Stimulated activated CD8-positive, alpha-beta memory T cell treated with anti-CD3 and anti-CD28 coated beads, Interleukin-12 subunit alpha, Interleukin-12 subunit beta, amount 100 ng/mL, for 24 hours (primary cell): Measurements from ENCODE around the gene COG7.
"Not testable (repeated sequence)": the region's sequence is repeated elsewhere in the genome, so short reads cannot be mapped to it uniquely, and the experiment has no call there.

Experiments
- DNase-seq: peaks from one replicate; pipeline ENCODE4 v3.0.0-alpha.2; 2020; ENCODE audit errors: extremely low read depth

Gene COG7

DNA sequence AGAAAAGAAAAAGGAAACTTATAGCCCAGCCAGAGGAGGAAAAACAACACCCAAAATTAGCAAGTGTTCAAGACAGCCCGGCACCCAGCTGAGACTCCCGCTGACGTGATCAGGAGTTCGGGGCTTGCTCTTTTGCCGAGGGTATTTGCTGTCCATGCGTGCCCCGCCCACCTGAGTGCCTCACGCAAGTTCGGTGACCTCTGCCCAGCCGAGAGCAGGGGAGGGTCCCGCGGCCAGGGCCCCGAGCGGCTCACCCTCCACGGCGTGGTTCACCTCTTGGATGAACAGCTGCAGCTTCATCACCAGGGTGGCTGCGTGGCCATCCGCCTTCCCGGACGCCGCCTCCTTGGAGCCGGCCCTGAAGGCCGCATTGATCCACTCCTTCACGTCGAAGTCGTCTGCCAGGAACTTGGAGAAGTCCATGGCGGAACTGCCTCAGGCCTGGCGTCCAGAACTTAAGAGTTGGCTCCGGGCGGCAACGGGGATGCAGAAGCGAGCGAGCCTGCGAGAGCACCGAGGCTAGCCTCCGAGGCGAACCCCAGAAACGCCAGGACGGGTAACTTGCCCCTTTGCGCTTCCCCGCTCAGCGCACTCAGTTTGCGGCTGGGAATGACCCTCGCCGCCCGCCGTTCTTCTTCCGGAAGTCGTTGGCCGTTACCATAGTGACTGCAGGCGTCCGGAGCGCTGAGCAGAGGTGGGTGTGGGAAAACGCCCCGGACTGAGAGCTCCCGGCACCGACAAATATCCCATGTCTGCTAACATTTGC, at the start of gene COG7:
COG7 (minus strand) TSS at position 618 of the 766 bp plus-strand sequence; CDS start at position 423, 195 bp downstream.
- peak; percentile 66 for DNase-seq

DNA sequence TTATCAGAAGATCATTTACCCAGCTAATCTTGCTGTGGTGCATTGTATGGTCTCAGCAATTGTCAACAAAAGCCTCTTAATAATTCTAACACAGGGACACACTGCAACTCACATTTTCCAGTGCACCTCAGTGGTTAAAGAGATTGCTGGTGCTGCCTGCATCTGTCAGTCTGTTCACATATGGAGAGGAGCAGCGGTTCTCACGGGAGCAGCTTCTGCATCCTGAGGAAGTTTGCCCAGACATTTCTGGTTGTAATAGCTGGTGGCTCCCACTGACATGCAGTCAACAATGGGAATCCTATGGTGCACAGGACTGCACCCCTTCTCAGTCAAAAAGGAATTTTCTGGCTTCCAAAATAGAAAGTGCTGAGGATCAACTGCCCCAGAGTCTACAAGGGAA, 49.5 kb upstream of the COG7 start:
- no peak for DNase-seq

DNA sequence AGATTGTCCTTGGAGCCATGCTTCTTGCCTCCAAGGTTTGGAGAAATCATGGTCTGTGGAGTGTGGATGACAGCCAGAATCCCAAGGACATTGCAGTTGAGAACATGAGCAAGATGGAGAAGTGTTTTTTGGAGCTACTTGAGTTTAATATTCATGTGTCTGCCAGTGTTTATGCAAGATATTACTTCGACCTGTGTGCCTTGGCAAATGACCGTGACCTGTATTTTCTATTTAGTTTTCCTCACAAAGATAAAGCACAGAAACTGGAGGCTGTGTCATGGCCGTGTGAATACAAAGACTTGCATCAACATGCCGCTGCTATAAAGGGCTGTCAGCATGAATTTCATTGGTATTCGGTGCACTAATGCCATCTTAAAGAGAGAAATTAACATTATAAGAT, 48.3 kb upstream of the COG7 start:
- no peak for DNase-seq

DNA sequence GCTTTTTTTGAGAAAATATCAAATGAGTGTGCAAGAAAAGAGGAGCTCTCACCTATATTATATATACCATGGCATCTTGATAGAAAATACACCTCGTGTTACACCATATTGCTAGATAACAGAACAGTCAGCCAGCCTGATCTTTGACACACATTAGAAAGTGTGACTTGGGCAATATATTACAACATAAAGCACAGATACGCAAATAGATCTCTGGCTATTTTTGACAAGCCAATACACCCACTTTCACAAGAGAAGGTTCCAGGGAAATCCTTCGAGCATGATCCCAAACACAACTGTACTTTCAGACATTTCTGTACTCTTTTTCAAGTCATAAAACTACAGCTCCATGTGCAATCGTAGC, 47.9 kb upstream of the COG7 start:
- DNase-seq: no peak

DNA sequence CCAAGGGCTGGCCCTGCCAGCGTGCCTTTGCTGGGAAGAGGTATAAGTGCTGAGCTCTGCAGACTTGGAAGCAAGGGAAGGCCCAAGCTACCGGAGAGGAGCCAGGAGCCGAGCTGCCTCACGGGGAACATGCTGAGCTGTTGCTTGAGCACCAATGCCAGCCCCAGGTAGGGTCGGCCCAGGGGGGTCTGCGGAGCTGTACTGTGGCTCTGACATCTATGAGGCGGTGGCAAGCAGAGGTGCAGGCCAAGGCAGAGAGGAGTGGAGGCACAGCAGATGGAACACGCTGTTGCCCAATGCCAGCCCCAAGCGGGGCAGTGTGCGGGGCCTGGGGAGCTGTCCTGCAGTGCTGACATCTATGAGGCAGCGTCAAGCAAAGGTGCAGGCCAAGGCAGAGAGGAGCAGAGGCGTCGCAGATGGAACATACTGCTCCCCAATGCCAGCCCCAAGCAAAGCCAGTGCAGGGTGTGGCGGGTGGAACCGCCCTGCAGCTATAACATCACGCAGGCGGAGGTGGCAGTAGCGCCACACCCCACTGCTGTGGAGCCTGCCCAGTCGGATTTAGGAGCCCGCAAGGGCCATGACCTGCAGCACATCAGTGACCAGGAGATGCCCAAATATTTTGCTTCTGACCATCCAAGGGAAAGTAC, 47.3 kb upstream of the COG7 start:
- no peak for DNase-seq

DNA sequence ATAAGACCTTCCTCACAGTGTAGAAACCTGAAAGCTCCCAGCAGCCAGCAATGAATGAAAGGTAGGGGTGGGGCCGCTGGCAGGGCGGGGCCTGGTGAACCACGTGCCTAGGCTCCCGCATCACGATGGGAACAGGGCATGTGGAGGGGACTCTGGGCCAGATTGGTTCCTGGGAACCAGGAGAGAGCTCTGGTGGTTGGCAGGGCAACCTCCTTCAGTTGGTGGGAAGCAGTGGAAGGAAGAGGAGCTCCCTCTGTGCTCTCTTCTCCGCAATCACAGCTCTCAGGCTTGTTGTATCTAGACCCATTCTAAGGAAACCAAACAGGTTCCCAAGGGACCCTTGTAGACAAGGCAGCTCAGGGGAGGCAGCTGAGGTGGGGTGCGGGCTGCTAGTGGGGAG, 46.8 kb upstream of the COG7 start:
- no peak for DNase-seq

DNA sequence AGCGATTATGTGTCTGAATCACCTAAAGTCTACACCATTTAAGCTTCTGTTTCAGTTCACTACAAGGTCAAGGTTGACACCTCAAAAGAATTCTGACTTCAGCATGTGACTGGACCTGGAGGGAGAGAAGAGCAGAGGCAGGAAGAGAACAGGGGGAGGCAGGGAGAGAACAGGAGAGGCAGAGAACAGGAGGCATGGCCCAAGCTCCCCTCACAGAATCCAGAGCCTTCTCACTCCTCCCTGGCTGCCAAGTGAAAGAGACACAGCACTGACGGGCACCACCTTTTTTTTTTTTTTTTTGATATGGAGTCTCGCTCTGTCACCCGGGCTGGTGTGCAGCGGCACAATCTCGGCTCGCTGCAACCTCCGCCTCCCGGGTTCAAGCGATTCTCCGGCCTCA, 45.9 kb upstream of the COG7 start:
- no peak for DNase-seq

DNA sequence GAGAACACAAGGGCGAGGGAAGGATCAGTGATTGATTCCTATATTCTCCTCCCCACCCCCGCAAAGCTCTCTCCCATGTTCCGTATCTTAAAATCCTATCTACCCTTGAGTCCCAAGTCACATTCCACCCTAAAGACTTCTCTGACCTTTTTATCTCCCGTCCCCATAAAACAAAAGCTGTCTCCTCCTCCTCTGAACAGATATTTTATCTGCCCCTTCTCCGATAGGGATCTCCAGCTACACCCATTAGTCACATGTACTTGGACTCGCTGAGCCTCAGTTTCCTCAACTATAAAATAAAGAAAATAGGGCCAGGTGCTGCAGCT, 44.5 kb upstream of the COG7 start:
- DNase-seq: no peak

DNA sequence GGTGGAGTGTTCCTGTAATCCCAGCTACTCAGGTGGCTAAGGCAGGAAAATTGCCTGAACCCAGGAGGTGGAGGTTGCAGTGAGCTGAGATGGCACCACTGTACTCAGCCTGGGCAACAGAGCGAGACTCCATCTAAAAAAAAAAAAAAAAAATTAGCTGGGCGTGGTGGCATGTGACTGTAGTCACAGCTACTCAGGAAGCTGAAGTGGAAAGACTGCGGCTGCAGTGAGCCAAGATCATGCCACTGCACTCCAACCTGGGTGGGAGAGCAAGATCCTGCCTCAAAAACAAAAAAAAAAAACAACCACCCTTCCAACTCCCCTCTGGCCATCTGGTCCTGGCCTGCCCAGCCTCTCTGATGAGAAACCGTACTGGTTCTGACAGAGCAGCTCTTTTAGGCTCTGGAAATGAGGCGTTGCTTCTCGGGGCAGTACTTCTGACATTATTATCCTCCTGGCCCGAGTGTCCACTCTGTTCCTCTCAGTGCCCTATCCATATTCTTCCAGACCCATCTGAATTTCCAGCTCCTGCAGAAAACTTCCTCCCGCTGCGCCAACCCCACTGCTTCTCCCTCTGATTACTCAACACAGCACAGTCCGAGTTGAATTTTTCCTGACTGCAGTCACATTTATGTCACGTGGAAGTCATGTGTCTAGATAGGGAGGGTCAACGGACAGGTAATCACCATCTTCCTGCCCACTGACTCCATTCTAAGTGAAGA, 44.0 kb upstream of the COG7 start:
- no peak for DNase-seq

DNA sequence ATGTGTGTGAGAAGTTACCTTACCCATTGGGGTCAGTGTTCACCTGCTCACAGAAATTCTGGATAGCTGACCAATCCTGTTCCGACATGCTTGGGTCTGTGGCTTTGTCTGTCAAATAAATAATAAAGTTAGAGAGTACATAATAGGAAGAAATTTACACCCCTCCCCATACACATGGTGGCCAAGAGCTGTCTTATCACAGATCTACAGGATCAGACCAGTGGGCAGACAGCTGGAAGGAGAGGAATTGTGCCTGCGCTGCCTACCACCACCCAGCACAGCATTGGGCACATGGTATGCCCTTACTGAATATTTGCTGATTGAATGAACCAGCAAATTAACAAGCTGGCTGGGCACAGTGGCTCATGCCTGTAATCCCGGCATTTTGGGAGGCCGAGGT, 42.7 kb upstream of the COG7 start:
- no peak for DNase-seq

DNA sequence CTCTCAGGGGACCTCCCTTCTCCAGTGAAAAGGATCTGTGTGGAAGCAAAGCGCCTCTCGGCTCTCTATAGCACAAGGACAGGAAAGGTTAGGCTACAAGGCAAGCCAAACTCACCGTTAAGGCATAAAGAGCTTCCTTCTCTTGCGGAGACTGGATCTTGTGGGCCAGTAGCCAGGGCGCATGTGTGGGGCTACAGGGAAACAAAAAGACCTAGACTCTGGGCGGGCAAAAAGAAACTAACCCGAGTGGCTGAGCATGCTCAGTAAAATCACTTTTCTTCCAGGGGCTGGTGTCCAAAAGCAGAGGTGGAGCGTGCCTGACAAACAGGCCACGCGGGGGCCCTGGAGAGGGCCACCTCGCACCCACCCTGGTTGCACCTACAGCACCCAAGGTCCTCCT, 41.2 kb upstream of the COG7 start:
- DNase-seq: no peak

DNA sequence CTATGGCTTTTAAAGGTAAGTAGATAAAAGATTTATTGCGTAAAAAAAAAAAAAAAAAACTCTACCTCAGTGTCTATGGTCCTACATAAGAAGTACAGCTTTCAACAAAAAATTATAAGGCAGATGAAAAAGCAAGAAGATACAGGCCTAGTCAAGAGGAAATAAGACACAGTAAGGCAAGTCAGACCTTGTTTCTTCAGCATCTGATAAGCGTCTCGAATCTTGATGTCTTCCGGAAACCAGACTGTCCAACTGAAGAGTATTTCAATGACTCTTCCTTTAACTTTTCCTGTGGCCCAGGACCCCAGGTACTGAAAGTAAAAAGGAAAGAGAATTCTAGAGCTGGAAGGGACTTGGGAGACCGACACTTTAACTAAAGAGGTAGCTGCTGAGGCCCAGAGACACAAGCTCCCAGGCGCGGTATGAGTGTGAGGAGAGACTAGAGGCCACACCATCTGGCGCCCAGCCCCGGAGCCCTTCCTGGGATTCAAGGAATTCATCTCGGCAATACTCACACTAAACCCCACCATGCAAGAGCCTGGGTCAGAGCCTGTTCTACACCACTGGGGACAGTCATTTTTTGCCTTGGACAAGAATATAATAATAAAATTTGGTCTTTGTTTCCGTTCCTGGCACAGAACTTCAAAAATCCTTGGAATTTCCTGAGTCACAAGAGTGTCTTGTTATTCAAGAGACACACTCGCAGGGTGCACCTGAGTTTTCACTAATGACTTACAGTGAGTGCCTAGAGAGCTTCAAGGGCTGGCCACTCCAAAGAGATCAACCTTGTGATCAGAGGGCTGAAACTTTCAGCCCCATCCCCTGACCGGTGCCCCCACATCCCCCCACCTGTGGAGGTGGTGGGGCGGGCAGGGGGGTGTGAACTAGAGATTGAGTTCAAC, 38.8 kb upstream of the COG7 start:
- DNase-seq: no peak

DNA sequence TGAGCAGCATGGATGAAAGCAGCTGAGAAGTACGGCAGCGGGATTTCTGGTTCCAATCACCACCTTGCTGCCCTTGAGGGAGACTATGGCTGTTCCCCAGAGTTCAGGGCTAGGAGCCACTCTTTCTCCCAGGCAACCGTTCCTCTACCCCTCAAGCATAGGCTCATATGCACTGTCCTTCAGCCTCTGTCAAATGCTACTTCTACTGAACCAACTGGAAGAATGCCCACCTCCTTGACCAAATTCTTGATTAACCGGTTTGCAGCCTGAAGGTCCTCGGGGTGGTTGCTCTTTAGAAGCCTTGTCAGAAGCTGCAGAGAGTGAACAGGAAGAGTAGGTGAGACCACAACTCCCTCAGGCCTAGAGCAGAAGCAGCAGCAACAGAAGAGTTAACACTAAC, 33.5 kb upstream of the COG7 start:
- no peak for DNase-seq

DNA sequence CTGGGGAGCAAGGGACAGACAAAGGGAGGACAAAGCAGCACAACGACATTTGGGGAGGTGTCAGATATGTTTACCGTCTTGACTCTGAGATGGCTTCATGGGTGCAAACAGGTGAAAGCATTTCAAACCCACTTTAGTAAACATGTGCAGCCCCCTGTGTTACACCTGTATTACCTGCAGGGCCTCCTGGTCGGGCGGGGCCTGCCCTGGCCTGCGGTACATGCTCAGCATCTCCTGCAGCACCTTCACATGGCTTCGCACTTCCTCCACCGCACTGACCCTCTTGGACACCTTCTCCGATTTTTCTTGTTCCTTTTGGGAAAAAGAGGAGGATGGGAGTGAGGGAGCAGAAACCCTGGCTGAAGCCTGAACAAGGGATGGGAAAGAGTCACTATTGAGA, 32.9 kb upstream of the COG7 start:
- DNase-seq: no peak

DNA sequence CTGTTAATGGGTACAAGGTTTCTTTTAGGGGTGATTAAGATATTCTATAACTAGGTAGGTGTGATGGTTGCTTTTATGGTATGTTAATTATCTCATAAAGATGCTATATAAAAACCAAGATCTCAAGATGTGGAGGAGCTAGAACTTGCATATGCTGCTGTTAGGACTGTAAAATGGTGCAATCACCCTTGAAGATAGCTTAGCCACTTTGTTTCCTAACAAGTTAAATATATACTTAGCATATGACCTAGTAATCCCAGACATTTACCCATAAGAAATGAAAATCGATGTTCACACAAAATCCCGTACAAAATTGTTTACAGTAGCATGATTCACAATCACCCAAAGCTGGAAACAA, 32.2 kb upstream of the COG7 start:
- DNase-seq: no peak

DNA sequence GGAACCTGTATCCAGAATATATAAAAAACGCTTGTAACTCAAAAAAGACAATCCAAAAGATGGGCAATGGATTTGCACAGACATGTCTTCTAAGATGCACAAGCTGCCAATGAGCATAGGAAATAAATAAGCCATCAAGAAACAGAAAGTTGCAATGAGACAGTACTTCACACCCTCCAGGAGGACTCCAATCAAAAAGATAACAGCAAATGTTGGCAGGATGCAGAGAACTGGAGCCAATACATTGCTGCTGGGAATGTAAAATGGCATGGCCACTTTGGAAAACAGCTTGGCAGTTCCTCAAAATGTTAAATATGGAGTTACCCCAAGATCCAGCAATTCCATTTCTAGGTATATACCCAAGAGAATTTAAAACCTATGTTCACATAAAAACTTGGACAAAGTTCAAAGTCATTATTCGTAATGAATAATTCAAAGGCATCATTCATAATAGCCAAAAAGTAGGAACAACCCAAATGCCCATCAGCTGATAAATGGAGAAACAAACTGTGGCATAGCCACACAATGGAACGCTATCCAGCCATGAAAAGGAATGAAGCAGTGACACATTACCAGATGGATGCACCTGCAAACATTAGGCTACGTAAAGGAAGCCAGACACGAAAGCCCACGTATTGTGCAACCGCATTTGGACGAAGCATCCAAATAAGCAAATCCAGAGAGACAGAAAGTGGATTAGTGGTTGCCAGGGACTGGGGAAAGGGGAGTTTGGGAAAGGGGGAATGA, 31.7 kb upstream of the COG7 start:
- DNase-seq: no peak

DNA sequence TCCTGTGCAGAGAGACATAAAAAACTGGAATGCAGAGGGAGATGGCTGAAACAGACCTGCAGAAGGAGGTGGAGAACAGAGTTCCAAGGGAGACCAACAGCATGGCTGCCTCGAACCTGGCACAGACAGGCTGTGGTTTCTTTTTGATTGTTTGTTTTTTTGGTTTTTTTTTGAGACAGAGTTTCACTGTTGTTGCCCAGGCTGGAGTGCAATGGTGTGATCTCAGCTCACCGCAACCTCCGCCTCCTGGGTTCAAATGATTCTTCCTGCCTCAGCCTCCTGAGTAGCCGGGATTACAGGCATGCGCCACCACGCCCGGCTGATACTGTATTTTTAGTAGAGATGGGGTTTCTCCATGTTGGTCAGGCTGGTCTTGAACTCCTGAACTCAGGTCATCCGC, 30.5 kb upstream of the COG7 start:
- DNase-seq: not testable (repeated sequence)

DNA sequence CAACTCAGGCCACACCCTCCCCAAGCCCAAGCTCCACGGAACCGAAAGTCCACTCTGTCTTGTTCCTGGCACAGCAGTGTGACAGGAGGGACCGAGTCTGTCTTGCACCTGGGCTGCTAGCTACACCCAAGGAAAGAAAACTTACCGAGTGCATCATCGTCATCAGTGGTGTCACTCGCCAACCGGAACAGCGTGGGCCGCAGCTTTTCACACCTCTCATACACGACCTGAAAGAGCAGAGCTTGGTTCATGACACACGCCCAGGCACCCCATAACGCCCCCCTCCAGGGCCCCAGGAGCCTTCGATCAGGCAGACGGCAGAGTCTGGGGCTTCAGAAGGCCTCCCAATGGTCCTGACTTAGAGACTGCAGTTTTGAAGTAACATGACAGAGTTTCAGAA, 29.8 kb upstream of the COG7 start:
- no peak for DNase-seq

DNA sequence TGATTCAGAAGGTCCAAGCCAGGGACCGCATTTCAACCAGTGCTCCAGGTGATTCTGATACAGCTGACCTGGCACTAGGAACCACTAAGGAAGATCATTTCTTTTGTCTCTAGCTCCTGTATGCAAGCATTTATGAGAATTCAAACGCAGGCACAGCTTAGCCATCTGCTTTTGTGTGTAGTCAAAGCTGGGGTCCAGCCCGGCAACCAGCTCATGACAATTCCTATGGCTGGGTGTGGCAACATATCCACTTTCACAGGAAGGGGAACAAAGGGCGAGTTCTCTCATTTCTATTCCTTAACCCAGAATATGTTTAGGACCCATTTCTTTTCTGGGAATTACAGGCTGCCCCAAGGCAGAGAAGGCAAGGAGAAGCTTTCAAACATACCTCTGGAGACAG, 27.3 kb upstream of the COG7 start:
- DNase-seq: no peak

DNA sequence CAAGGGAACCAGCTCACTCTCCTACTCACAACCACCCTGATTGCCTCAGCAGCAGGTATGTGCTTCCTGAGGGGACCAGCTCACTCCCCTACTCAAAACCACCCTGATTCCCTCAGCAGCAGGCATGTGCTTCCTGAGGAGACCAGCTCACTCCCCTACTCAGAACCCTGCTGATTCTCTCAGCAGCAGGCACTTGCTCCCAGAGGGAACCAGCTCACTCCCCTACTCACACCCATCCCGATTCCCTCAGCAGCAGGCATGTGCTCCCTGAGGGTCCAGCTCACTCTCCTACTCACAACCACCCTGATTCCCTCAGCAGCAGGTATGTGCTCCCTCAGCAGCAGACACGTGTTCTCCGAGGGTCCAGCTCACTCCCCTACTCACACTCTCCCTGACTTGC, 26.1 kb upstream of the COG7 start:
- no peak for DNase-seq

DNA sequence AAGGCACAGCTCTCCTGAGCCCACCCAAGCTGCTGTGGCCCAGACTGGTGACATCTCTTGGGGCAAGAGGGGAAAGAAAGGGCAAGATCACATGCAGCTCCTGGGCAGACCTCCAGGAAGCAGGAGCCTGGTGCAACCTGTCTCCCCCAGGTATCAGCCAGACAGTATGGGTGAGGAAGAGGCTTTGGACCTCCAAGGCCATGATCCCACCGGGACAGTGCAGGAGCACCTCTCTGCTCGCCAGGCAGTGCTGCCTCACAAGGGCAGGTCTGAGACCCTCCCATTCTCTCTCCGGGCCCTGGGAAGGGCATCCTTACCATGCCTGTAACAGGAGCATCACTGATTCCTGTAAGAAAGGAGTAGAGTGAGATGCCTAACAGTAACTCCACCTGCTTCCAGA, 25.6 kb upstream of the COG7 start:
- DNase-seq: no peak

DNA sequence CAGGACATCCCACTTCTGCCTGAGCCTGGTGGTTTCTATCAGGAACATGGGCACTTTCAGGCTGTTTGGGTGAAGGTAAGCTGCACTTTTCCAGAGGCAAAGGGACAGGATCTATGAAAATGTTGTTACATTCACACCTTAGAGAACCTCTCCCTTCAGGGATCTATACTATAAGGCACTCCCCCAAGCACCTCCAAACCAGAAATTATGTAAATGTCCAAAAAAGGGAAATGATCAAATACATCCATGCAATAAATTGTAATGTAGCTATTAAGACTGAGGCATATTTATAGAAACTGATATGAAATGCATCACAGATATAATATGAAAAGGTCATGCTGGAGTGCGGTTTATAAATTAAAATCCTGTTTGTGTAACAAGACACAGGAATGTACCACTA, 23.3 kb upstream of the COG7 start:
- no peak for DNase-seq
